SW480 (cell line): ENCODE measurements around the gene NECTIN4.

ENCODE experiments used
- DNase-seq: peaks from one replicate; pipeline ENCODE4 v3.0.0-alpha.2; 2016; ENCODE audit warnings: low spot score

Gene NECTIN4

GRCh38 chr1:161111527-161111926 lies 22.2 kb upstream of the NECTIN4 start:
- DNase-seq = no peak

- DNase-seq = no peak
Observed at GRCh38 chr1:161111117-161111516, 21.8 kb upstream of the NECTIN4 start.

- DNase-seq = no peak
Observed at GRCh38 chr1:161106431-161106830, 17.1 kb upstream of the NECTIN4 start.

- no peak for DNase-seq
Observed at GRCh38 chr1:161100556-161100955, 11.2 kb upstream of the NECTIN4 start.

- DNase-seq = no peak
Observed at GRCh38 chr1:161099090-161099802, 9.9 kb upstream of the NECTIN4 start.

GRCh38 chr1:161098210-161099068 lies 9.1 kb upstream of the NECTIN4 start, which contains the start of gene KLHDC9:
Gene KLHDC9 (plus strand): TSS chr1:161098361. CDS start chr1:161098536, 175 bp downstream.
- peak; percentile 91 for DNase-seq

- DNase-seq = no peak
Observed at GRCh38 chr1:161096530-161096929, 7.2 kb upstream of the NECTIN4 start.

- no peak for DNase-seq
Observed at GRCh38 chr1:161096015-161096414, 6.7 kb upstream of the NECTIN4 start.

GRCh38 chr1:161095230-161095629 lies 5.9 kb upstream of the NECTIN4 start:
- DNase-seq = no peak

- no peak for DNase-seq
Observed at GRCh38 chr1:161094481-161094880, 5.1 kb upstream of the NECTIN4 start.

GRCh38 chr1:161092621-161093028 lies 3.3 kb upstream of the NECTIN4 start:
- no peak for DNase-seq

- no peak for DNase-seq
Observed at GRCh38 chr1:161091796-161092507, 2.6 kb upstream of the NECTIN4 start.

GRCh38 chr1:161091093-161091492 lies 1.7 kb upstream of the NECTIN4 start:
- DNase-seq = no peak

GRCh38 chr1:161090617-161091016 lies 1.3 kb upstream of the NECTIN4 start:
- DNase-seq = no peak

GRCh38 chr1:161089938-161090337 lies 580 bp upstream of the NECTIN4 start:
- no peak for DNase-seq

- DNase-seq = no peak
Observed at GRCh38 chr1:161088587-161089110, 709 bp downstream of the NECTIN4 start.

GRCh38 chr1:161086457-161086856 lies 2.9 kb downstream of the NECTIN4 start:
- DNase-seq = no peak

GRCh38 chr1:161085165-161085564 lies 4.2 kb downstream of the NECTIN4 start:
- DNase-seq = no peak

- no peak for DNase-seq
Observed at GRCh38 chr1:161084597-161084988, 4.8 kb downstream of the NECTIN4 start.

- no peak for DNase-seq
Observed at GRCh38 chr1:161083748-161084596, 5.4 kb downstream of the NECTIN4 start.

GRCh38 chr1:161082996-161083747 lies 6.2 kb downstream of the NECTIN4 start:
- DNase-seq = peak; percentile 73
